PC-3 (cell line): ENCODE results near the gene LILRA6. TPM values are rescaled to one million over a fixed set of nuclear protein-coding genes. Genes with fewer than 3 reads are reported as not detected.

Experiments
- ATAC-seq: fragments of 200-7000 bp; cut with Tn5 transposase; 2 replicates; pipeline ENCODE4 v1.9.1; 2020; ENCODE audit warnings: mild to moderate bottlenecking, moderate library complexity
- BruUV-seq: library from RNA; stranded (reverse); fragments of 400-500 nt; replicated peaks from 2 replicates; lab custom pipeline; 2021; lab: Mats Ljungman, UMichigan
- CTCF ChIA-PET: fragments of 300-600 bp; sonication (Branson Sonifier 250); formaldehyde crosslinking; loops from one replicate; lab custom pipeline; 2022; ENCODE audit warnings: antibody characterized with exemption; lab: Charles Lee
- POLR2A ChIA-PET: fragments of 300-600 bp; sonication (Branson Sonifier 250); formaldehyde crosslinking; loops from one replicate; lab custom pipeline; 2022; ENCODE audit warnings: antibody characterized with exemption; ENCODE audit not compliant: unreplicated experiment; lab: Charles Lee
- DNase-seq: peaks from one replicate; pipeline ENCODE4 v3.0.0-alpha.2; 2015
- H2AFZ ChIP-seq: fragments of 300-600 bp; sonication (generic); 2 replicates; pipeline ENCODE4 v1.6.0; 2016; ENCODE audit warnings: antibody characterized with exemption, low read length
- H3F3A ChIP-seq: fragments of 300-600 bp; sonication (generic); one replicate; pipeline ENCODE4 v1.6.0; 2017; ENCODE audit warnings: antibody characterized with exemption, low read length, control low read depth, mild to moderate bottlenecking; ENCODE audit not compliant: unreplicated experiment
- H3K27ac ChIP-seq: fragments of 300-600 bp; sonication (generic); 2 replicates; pipeline ENCODE4 v1.5.1; 2016; ENCODE audit warnings: mild to moderate bottlenecking, low read length
- H3K27me3 ChIP-seq: fragments of 300-600 bp; sonication (generic); 2 replicates; pipeline ENCODE4 v1.6.1; 2016; ENCODE audit warnings: low read length, mixed read lengths
- H3K36me3 ChIP-seq: fragments of 300-600 bp; sonication (generic); 2 replicates; pipeline ENCODE4 v1.6.1; 2016; ENCODE audit warnings: low read depth, mixed run types, low read length, mixed read lengths
- H3K4me1 ChIP-seq: fragments of 300-600 bp; sonication (generic); 2 replicates; pipeline ENCODE4 v1.5.1; 2016; ENCODE audit warnings: low read length; ENCODE audit not compliant: insufficient read depth
- H3K4me2 ChIP-seq: fragments of 300-600 bp; sonication (generic); 2 replicates; pipeline ENCODE4 v1.6.0; 2016; ENCODE audit warnings: low read length
- H3K4me3 ChIP-seq: fragments of 300-600 bp; sonication (generic); 2 replicates; pipeline ENCODE4 v1.5.1; 2016; ENCODE audit warnings: mild to moderate bottlenecking, low read length, mixed read lengths
- H3K79me2 ChIP-seq: fragments of 300-600 bp; sonication (generic); 2 replicates; pipeline ENCODE4 v1.6.1; 2017; ENCODE audit warnings: low read length, mixed read lengths
- H3K9ac ChIP-seq: fragments of 300-600 bp; sonication (generic); 2 replicates; pipeline ENCODE4 v1.6.0; 2016; ENCODE audit warnings: mild to moderate bottlenecking, low read length
- H3K9me2 ChIP-seq: fragments of 300-600 bp; sonication (generic); replicated peaks from 2 replicates; pipeline ENCODE4 v1.6.1; 2016; ENCODE audit warnings: mixed run types, low read length, mixed read lengths
- H3K9me3 ChIP-seq: fragments of 300-600 bp; sonication (generic); 2 replicates; pipeline ENCODE4 v1.6.1; 2016; ENCODE audit warnings: low read length, mixed read lengths
- H4K20me1 ChIP-seq: fragments of 300-600 bp; sonication (generic); 2 replicates; pipeline ENCODE4 v1.6.1; 2016; ENCODE audit warnings: low read length, mixed read lengths
- EZH2 ChIP-seq: fragments of 300-600 bp; sonication (generic); IDR thresholded peaks from one replicate; pipeline ENCODE4 v1.6.1; 2017; ENCODE audit warnings: antibody characterized with exemption, mild to moderate bottlenecking, low read length; ENCODE audit not compliant: unreplicated experiment
- EZH2phosphoT487 ChIP-seq: fragments of 300-600 bp; sonication (generic); IDR thresholded peaks from 2 replicates; pipeline ENCODE4 v1.6.1; 2018; ENCODE audit warnings: mild to moderate bottlenecking, antibody characterized with exemption, low read length, borderline replicate concordance
- intact Hi-C: fragments of 100-400 bp; cut with micrococcal nuclease; formaldehyde crosslinking; loops from 2 replicates; pipeline ENCODE4 v1.9.0; 2023
- total RNA-seq: library from RNA; depleted of rRNA; stranded (reverse); fragments of >200 nt; gene quantifications from 2 replicates; pipeline ENCODE4 v1.2.3, GENCODE V29; 2014
- TF ChIP-seq, protein P1 (sequence below): fragments of 300-600 bp; sonication (generic); conservative IDR thresholded peaks from 2 replicates; pipeline ENCODE4 v1.5.1; 2017; ENCODE audit warnings: antibody characterized with exemption, low read depth, mild to moderate bottlenecking, low read length

The LILRA6 gene
- total RNA-seq, 1 experiment from 2014 or later: not detected

DNA sequence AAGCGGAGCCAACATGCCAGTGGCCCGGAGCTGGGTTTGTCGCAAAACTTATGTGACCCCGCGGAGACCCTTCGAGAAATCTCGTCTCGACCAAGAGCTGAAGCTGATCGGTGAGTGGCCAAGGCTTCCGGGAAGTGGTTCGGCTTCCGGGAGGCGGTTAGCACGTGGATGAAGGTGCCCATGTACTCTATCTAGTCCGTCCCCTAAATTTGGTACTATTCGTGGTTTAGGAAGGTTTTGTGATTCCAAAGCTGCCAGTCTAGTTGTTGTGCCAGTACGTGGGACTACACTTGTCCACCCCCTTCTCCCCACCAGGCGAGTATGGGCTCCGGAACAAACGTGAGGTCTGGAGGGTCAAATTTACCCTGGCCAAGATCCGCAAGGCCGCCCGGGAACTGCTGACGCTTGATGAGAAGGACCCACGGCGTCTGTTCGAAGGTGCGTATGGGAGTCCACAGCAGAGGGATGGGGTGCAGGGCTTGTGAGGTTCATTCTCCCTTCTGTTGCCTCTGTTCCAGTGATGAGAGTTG, 41.4 kb downstream of the LILRA6 start:
- intact Hi-C loops: loop anchor here (5.0 kb wide), 1 partner anchor 39 kb away; no protein-coding TSS in a partner anchor
- POLR2A ChIA-PET: interaction anchor here (0.6 to 0.9 kb wide), 5 partner anchors 9 to 532 kb away, joined by 3 to 22 read pairs (median 4); partner anchors contain the start of genes CNOT3, MBOAT7 and TSEN34
- TF ChIP-seq, protein P1, sequence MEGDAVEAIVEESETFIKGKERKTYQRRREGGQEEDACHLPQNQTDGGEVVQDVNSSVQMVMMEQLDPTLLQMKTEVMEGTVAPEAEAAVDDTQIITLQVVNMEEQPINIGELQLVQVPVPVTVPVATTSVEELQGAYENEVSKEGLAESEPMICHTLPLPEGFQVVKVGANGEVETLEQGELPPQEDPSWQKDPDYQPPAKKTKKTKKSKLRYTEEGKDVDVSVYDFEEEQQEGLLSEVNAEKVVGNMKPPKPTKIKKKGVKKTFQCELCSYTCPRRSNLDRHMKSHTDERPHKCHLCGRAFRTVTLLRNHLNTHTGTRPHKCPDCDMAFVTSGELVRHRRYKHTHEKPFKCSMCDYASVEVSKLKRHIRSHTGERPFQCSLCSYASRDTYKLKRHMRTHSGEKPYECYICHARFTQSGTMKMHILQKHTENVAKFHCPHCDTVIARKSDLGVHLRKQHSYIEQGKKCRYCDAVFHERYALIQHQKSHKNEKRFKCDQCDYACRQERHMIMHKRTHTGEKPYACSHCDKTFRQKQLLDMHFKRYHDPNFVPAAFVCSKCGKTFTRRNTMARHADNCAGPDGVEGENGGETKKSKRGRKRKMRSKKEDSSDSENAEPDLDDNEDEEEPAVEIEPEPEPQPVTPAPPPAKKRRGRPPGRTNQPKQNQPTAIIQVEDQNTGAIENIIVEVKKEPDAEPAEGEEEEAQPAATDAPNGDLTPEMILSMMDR: no peak
- TF ChIP-seq EZH2 (no peak), EZH2phosphoT487 (no peak)

DNA sequence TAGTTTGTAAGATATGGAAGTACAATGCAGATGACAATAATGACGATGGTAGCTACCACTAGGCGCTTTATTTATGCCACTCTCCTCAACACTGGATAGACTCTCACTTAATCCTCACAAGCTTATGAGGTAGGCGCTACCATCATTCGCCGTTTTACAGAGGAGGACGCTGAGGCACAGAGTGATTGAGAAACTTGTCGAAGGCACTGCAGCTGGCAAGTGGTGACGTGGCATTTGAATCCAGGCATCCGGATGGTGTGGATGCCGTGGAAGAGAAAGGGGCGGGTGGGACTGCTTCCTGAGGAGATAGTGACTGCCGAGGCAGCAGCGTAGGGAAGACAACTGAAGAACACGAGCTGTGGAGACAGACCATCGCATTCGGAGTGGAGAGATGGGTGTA, 43.2 kb downstream of the LILRA6 start:
- ChIA-PET POLR2A (interaction anchor here (0.6 to 1.2 kb wide), 4 partner anchors 8 to 26 kb away, joined by 3 to 19 read pairs (median 4); partner anchors contain the start of genes TMC4 and TSEN34), CTCF (no interaction called here)
- H3K9ac ChIP-seq: no peak overlapping the region
- peaks cover 46% of the 10 kb centered on the region for H3K79me2 ChIP-seq
- no peak overlapping the region for H3K4me2 ChIP-seq
- no peak overlapping the region for H3K27ac ChIP-seq
- H3K27me3 ChIP-seq: no peaks in the 10 kb centered on the region
- BruUV-seq: no TSS peak
- H3K9me3 ChIP-seq: no peaks in the 10 kb centered on the region
- intact Hi-C loops: no loop called here
- peaks cover 35% of the 10 kb centered on the region for H4K20me1 ChIP-seq
- H3K4me3 ChIP-seq: no peak overlapping the region
- ATAC-seq: no peak
- no peak for TF ChIP-seq EZH2phosphoT487
- TF ChIP-seq, protein P1: no peak
- H3K36me3 ChIP-seq: peaks cover 37% of the 10 kb centered on the region
- no peak overlapping the region for H2AFZ ChIP-seq
- H3K9me2 ChIP-seq: no peaks in the 10 kb centered on the region
- DNase-seq: no peak
- peaks cover 28% of the 10 kb centered on the region for H3K4me1 ChIP-seq
- H3F3A ChIP-seq: peaks cover 22% of the 10 kb centered on the region

More for the DNA sequence above, 41.4 kb downstream of the LILRA6 start:
- H3K4me3 ChIP-seq: peak overlapping the region; percentile 96
- H3K9me3 ChIP-seq: no peaks in the 10 kb centered on the region
- peak overlapping the region; percentile 93 for H3K4me2 ChIP-seq
- H3K36me3 ChIP-seq: peaks cover 53% of the 10 kb centered on the region
- H2AFZ ChIP-seq: no peak overlapping the region
- no peaks in the 10 kb centered on the region for H3K27me3 ChIP-seq
- no peaks in the 10 kb centered on the region for H3K9me2 ChIP-seq
- TSS peak; percentile 68 for BruUV-seq
- H4K20me1 ChIP-seq: peaks cover 54% of the 10 kb centered on the region
- peaks cover 64% of the 10 kb centered on the region for H3K79me2 ChIP-seq
- CTCF ChIA-PET: interaction anchor here (0.6 kb wide), 1 partner anchor 155 kb away, joined by 4 read pairs; no protein-coding TSS in a partner anchor
- H3K4me1 ChIP-seq: peaks cover 35% of the 10 kb centered on the region
- peak overlapping the region; percentile 86 for H3K27ac ChIP-seq
- H3F3A ChIP-seq: peaks cover 32% of the 10 kb centered on the region
- DNase-seq (peak; percentile 2), ATAC-seq (no peak)
- H3K9ac ChIP-seq: peak overlapping the region; percentile 98

DNA sequence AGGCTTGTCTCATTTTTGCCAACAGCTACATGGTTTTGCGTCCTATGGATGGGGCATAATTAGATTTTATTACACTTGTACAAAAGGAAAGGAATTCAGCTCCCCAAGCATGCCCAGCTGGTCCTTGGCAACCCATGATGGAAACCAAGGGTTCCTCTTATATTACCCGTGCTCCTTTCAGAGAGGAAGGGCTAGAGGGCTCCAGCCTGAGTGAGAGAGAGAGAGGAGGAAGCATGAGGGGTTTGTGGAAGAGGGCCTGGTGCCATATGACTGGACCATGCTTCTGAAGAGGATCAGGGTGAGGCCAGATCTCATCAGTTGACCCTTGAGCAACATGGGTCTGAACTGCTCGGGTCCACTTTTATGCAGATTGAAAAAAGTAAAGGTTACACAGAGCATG, 45.5 kb downstream of the LILRA6 start:
- H3K36me3 ChIP-seq: peaks cover 23% of the 10 kb centered on the region
- H3K27ac ChIP-seq: no peak overlapping the region
- H3K9ac ChIP-seq: no peak overlapping the region
- H2AFZ ChIP-seq: no peak overlapping the region
- intact Hi-C loops: no loop called here
- no peaks in the 10 kb centered on the region for H3K27me3 ChIP-seq
- H3K79me2 ChIP-seq: peaks cover 38% of the 10 kb centered on the region
- H3K4me3 ChIP-seq: no peak overlapping the region
- H3F3A ChIP-seq: peaks cover 5% of the 10 kb centered on the region
- no peaks in the 10 kb centered on the region for H3K9me2 ChIP-seq
- ChIA-PET CTCF (no interaction called here), POLR2A (no interaction called here)
- H3K4me1 ChIP-seq: peaks cover 11% of the 10 kb centered on the region
- H3K4me2 ChIP-seq: no peak overlapping the region
- no TSS peak for BruUV-seq
- peaks cover 13% of the 10 kb centered on the region for H4K20me1 ChIP-seq
- no peak for TF ChIP-seq EZH2
- TF ChIP-seq EZH2phosphoT487: no peak
- TF ChIP-seq, protein P1: no peak
- H3K9me3 ChIP-seq: no peaks in the 10 kb centered on the region
- DNase-seq (no peak), ATAC-seq (no peak)
